HL-60 (cell line): ENCODE measurements around the gene CNKSR2.

ENCODE experiments used
- DNase-seq, 2 experiments: peaks; one replicate each; pipeline ENCODE4 v3.0.0-alpha.2; 2010 to 2020; ENCODE audit warnings: low read depth in 1 of 2, low spot score in 1 of 2
- H3K27ac ChIP-seq: fragments of 250-450 bp; sonication (Bioruptor Pico); replicated peaks from 2 replicates; pipeline ENCODE4 v1.5.1; 2020; ENCODE audit warnings: mild to moderate bottlenecking, moderate library complexity
- H3K27me3 ChIP-seq: fragments of 250-450 bp; sonication (Bioruptor Pico); 2 replicates; pipeline ENCODE4 v1.5.1; 2021; ENCODE audit warnings: mild to moderate bottlenecking, moderate library complexity; ENCODE audit not compliant: insufficient read depth, poor library complexity, severe bottlenecking
- H3K4me3 ChIP-seq: replicated peaks from 2 replicates; pipeline ENCODE4 v1.5.1; 2011; ENCODE audit warnings: mild to moderate bottlenecking, control low read depth, low read length; ENCODE audit not compliant: insufficient read depth
- GABPA ChIP-seq: IDR thresholded peaks from 2 replicates; pipeline ENCODE4 v1.6.1; 2012; ENCODE audit warnings: low read depth
- POLR2AphosphoS5 ChIP-seq: IDR thresholded peaks from 2 replicates; pipeline ENCODE4 v1.6.1; 2012; ENCODE audit warnings: low read depth
- SPI1 ChIP-seq: IDR thresholded peaks from 2 replicates; pipeline ENCODE4 v1.6.1; 2012; ENCODE audit warnings: low read depth, mild to moderate bottlenecking, borderline replicate concordance
- TF ChIP-seq, protein P1 (sequence below): IDR thresholded peaks from one replicate; pipeline ENCODE4 v1.5.1; 2011; ENCODE audit warnings: low read length, control low read depth, inconsistent platforms; ENCODE audit not compliant: insufficient read depth
- TF ChIP-seq, protein P2 (sequence below): IDR thresholded peaks from 2 replicates; pipeline ENCODE4 v1.6.1; 2012; ENCODE audit warnings: low read depth; ENCODE audit not compliant: insufficient replicate concordance

The CNKSR2 gene

DNA sequence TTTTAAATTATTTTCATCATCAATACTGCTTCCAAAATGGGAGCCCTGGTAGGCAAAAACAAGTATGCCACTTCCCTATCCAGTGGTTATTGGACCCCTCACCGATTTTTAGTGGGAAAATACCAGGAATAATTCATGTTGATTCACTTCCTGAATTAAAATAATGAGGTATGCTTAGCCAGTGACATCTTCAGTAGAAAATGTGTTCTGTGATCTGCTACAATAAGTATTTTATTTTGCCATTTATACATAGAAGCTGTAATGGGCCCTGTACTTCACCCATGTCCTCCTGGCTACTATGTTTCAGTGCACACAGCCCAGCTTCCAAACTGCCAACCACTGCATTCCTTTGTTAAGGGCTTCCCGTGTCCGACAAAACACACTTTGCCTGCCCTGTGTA lies 324.9 kb downstream of the CNKSR2 start:
- Histone ChIP-seq H3K27ac (no peak overlapping the region), H3K4me3 (no peak overlapping the region), H3K27me3 (no peaks in the 10 kb centered on the region)
- TF ChIP-seq SPI1: no peak
- no peak for TF ChIP-seq GABPA
- TF ChIP-seq POLR2AphosphoS5: no peak
- TF ChIP-seq, protein P1, sequence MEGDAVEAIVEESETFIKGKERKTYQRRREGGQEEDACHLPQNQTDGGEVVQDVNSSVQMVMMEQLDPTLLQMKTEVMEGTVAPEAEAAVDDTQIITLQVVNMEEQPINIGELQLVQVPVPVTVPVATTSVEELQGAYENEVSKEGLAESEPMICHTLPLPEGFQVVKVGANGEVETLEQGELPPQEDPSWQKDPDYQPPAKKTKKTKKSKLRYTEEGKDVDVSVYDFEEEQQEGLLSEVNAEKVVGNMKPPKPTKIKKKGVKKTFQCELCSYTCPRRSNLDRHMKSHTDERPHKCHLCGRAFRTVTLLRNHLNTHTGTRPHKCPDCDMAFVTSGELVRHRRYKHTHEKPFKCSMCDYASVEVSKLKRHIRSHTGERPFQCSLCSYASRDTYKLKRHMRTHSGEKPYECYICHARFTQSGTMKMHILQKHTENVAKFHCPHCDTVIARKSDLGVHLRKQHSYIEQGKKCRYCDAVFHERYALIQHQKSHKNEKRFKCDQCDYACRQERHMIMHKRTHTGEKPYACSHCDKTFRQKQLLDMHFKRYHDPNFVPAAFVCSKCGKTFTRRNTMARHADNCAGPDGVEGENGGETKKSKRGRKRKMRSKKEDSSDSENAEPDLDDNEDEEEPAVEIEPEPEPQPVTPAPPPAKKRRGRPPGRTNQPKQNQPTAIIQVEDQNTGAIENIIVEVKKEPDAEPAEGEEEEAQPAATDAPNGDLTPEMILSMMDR: no peak
- TF ChIP-seq, protein P2, sequence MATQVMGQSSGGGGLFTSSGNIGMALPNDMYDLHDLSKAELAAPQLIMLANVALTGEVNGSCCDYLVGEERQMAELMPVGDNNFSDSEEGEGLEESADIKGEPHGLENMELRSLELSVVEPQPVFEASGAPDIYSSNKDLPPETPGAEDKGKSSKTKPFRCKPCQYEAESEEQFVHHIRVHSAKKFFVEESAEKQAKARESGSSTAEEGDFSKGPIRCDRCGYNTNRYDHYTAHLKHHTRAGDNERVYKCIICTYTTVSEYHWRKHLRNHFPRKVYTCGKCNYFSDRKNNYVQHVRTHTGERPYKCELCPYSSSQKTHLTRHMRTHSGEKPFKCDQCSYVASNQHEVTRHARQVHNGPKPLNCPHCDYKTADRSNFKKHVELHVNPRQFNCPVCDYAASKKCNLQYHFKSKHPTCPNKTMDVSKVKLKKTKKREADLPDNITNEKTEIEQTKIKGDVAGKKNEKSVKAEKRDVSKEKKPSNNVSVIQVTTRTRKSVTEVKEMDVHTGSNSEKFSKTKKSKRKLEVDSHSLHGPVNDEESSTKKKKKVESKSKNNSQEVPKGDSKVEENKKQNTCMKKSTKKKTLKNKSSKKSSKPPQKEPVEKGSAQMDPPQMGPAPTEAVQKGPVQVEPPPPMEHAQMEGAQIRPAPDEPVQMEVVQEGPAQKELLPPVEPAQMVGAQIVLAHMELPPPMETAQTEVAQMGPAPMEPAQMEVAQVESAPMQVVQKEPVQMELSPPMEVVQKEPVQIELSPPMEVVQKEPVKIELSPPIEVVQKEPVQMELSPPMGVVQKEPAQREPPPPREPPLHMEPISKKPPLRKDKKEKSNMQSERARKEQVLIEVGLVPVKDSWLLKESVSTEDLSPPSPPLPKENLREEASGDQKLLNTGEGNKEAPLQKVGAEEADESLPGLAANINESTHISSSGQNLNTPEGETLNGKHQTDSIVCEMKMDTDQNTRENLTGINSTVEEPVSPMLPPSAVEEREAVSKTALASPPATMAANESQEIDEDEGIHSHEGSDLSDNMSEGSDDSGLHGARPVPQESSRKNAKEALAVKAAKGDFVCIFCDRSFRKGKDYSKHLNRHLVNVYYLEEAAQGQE: no peak
- no peak for DNase-seq

DNA sequence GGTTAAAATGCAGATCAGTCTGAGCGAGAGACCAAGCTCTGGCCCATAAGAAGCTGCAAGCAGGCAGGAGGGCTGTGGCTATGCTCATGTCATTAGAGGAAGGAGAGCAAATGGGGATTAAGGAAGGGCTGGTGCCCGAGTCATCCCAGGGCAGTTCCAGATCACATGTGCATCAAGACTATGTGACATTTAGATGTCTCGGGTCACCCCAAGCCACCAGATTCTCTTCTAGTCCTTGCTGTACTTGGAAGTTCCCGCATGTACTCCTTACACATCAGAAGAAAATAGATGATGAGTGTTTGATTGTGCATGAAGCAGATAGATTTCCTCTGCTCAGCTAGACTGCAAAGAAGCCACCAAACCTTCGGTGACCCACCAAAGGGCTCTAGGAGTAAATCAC lies 326.1 kb downstream of the CNKSR2 start:
- no peak for DNase-seq
- Histone ChIP-seq H3K4me3 (no peak overlapping the region), H3K27ac (no peak overlapping the region), H3K27me3 (no peaks in the 10 kb centered on the region)
- TF ChIP-seq GABPA (no peak), POLR2AphosphoS5 (no peak), SPI1 (no peak)
- TF ChIP-seq, protein P1: no peak
- TF ChIP-seq, protein P2: no peak

DNA sequence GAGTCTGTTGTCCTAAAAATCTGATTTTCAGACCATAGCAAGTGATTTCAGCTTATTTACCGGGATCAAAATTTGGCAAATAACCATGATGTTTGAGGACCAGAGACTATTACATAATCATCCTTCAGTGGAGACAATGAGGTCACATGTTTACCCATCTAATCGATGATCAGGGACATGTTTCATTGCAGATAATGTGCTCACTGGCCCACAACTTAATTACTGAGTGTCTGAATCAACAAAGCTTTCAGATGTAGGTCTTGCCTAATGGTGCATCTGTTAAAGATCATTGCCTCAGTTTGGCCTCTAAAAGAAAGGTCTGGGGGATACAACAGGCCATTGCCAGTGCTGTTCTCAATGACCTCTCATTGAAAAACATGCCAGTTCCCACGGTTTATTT lies 326.7 kb downstream of the CNKSR2 start:
- no peaks in the 10 kb centered on the region for H3K27me3 ChIP-seq
- H3K4me3 ChIP-seq: no peak overlapping the region
- TF ChIP-seq POLR2AphosphoS5: no peak
- TF ChIP-seq, protein P2: no peak
- TF ChIP-seq, protein P1: no peak
- DNase-seq: no peak
- no peak overlapping the region for H3K27ac ChIP-seq
